Retinal pigment epithelial cell (primary cell): ENCODE results near the gene AMACR.
"Not testable (repeated sequence)": the region's sequence is repeated elsewhere in the genome, so short reads cannot be mapped to it uniquely, and the experiment has no call there.

Source experiments
- DNase-seq: peaks from one replicate; pipeline ENCODE4 v3.0.0-alpha.2; 2010; ENCODE audit warnings: low read depth
- H3K4me3 ChIP-seq: 2 replicates; pipeline ENCODE4 v1.5.1; 2011; ENCODE audit warnings: mild to moderate bottlenecking, low read length, control low read depth, moderate library complexity
- CTCF ChIP-seq: conservative IDR thresholded peaks from 2 replicates; pipeline ENCODE4 v1.5.1; 2011; ENCODE audit warnings: low read depth, low read length, control low read depth, inconsistent platforms

Gene AMACR

GRCh38 chr5:33969572-33970452 is 38.0 kb downstream of the AMACR start:
- TF ChIP-seq CTCF = peak; percentile 92
- no peak overlapping the region for H3K4me3 ChIP-seq
- no peak for DNase-seq

DNA sequence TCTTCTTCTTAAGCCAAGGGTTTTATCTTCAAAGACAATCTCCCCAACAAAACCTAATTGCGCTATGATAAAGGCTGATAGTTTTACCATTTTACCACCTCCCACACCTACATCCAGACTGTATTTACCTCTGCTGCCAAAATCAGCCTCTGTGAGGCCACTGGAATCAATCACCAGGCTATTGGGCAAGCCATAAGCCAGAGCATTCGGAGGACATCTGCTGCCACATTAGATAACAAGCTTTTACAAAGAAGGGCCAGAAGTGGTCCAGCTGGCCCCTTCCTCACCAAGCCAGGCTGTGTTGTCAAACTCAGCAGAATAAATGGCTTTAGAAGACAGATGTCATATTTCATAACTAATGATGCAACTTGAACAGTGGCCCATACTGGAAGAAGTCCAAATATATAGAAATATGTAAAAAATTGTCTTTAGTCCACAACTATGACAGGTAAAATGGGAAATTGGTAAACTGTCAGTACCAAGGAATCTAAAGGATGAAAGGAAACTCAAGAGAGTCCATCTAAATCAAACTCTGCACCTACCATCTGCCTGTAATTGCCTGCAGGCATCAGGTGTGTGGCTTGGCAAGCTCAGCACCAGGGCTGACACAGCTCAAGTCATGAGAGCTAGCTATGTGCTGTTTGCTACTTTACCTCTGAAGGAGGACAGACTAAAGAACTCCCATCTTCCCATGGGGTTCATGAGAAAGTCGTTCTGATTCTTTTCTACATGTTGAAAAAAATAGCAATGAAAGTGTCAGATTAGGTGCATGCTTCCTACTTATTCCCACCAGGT is 39.4 kb downstream of the AMACR start:
- TF ChIP-seq CTCF = no peak
- DNase-seq = no peak
- H3K4me3 ChIP-seq = no peak overlapping the region

GRCh38 chr5:33966805-33967204 is 41.0 kb downstream of the AMACR start:
- no peak for DNase-seq
- no peak for TF ChIP-seq CTCF
- no peak overlapping the region for H3K4me3 ChIP-seq

- DNase-seq = no peak
- TF ChIP-seq CTCF = no peak
- no peak overlapping the region for H3K4me3 ChIP-seq
Observed at GRCh38 chr5:33964132-33964700, 43.6 kb downstream of the AMACR start.

DNA sequence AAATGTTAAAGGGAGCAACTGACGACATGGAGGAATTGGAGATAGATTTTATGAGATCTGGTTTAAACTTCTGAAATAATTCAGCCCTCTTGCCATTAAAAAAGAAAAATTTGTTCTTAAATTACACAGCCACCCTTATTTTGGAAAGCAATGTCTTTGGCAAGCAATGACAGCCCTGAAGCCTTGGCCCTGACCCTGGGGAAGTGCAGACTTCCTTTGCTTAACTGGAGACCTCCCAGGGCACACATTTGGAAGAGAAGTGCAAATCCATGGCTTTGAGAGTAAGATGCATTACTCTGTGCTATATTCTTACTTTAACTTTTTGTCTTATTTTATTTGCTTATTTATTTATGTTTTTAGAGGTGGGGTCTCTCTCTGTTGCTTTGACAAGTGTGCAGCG is 49.7 kb downstream of the AMACR start:
- no peak for DNase-seq
- no peak for TF ChIP-seq CTCF
- H3K4me3 ChIP-seq = no peak overlapping the region

DNA sequence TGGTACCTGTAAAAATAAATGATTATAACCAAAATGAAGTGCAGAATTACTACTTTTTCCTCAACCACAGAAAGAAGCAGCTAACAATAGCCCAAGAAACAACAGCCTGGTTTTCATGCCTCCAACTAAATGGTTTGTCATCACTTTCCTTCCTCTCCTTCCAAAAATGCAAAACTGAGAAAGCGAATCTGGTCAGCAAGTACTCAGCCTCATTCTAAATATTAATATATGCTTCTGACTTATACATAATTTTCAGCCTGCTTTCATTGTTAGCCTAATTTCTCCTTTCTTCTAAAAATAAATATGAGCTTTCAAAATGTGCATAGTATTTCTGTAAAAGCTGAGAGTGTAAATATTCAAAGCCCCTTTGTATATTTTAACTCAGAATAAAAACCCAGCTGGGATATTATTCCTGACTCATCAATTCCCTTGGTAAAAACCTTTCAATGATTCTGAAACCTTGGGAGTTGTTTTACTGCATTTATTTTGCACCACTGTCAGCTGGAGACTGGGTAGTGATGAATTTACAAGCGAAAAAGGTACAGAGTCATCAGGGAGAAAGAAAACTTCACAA is 50.2 kb downstream of the AMACR start:
- no peak for TF ChIP-seq CTCF
- no peak for DNase-seq
- no peak overlapping the region for H3K4me3 ChIP-seq

GRCh38 chr5:33952175-33952574 is 55.7 kb downstream of the AMACR start:
- DNase-seq, H3K4me3 ChIP-seq: not testable (repeated sequence)
